Hepatocyte (in vitro differentiated cells): ENCODE data around the gene RANBP3.

Experiments
- EZH2 ChIP-seq: fragments of 200-600 bp; sonication (generic); IDR thresholded peaks from 2 replicates; pipeline ENCODE4 v1.6.1; 2016; ENCODE audit warnings: antibody characterized with exemption, mild to moderate bottlenecking, borderline replicate concordance
- EZH2phosphoT487 ChIP-seq: fragments of 200-600 bp; sonication (generic); IDR thresholded peaks from one replicate; pipeline ENCODE4 v1.6.1; 2018; ENCODE audit warnings: antibody characterized with exemption, mild to moderate bottlenecking, low read depth, moderate library complexity; ENCODE audit not compliant: unreplicated experiment, severe bottlenecking
- TF ChIP-seq, protein P1 (sequence below): fragments of 200-600 bp; sonication (generic); IDR thresholded peaks from 2 replicates; pipeline ENCODE4 v1.5.1; 2016; ENCODE audit warnings: antibody characterized with exemption, mild to moderate bottlenecking; ENCODE audit not compliant: poor library complexity

DNA sequence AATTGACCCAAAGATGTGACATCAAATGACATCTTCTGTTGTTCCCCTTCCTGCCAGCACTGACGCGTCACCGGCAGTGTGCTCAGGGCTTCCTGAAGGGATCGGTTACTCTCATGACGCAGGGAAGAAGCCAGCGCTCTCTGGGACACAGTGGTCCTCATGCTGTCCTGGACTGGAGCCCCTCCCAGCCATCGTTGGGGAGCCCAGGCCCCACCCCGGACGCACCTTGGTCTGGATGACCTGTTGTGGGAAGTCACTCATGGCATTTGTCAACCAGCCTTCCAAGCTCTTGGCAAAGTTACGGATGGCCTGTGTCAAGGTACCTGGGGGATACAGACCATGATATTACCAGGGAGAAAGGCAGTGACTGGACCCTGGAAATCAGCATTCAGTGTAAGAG lies 26.0 kb upstream of the RANBP3 start:
- TF ChIP-seq, protein P1, sequence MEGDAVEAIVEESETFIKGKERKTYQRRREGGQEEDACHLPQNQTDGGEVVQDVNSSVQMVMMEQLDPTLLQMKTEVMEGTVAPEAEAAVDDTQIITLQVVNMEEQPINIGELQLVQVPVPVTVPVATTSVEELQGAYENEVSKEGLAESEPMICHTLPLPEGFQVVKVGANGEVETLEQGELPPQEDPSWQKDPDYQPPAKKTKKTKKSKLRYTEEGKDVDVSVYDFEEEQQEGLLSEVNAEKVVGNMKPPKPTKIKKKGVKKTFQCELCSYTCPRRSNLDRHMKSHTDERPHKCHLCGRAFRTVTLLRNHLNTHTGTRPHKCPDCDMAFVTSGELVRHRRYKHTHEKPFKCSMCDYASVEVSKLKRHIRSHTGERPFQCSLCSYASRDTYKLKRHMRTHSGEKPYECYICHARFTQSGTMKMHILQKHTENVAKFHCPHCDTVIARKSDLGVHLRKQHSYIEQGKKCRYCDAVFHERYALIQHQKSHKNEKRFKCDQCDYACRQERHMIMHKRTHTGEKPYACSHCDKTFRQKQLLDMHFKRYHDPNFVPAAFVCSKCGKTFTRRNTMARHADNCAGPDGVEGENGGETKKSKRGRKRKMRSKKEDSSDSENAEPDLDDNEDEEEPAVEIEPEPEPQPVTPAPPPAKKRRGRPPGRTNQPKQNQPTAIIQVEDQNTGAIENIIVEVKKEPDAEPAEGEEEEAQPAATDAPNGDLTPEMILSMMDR = no peak
- TF ChIP-seq EZH2phosphoT487 (no peak), EZH2 (no peak)
